Uterus (tissue), 2 donors: ENCODE measurements around the gene ADAMTS2.

Source experiments
- CTCF ChIP-seq, 4 experiments: fragments of 200-600 bp in 2 of 4; fragments of 450-650 bp in 2 of 4; sonication (generic) in 2 of 4; IDR thresholded peaks; one replicate each; pipeline ENCODE4 v1.5.1; 2016 to 2019; ENCODE audit warnings: antibody characterized with exemption in 4 of 4, mild to moderate bottlenecking in 2 of 4, moderate library complexity in 1 of 4
- POLR2A ChIP-seq, 2 donors: fragments of 450-650 bp; IDR thresholded peaks; one replicate each; pipeline ENCODE4 v1.6.1; 2016; ENCODE audit warnings: antibody characterized with exemption in 2 of 2, mild to moderate bottlenecking in 1 of 2, moderate library complexity in 1 of 2

DNA sequence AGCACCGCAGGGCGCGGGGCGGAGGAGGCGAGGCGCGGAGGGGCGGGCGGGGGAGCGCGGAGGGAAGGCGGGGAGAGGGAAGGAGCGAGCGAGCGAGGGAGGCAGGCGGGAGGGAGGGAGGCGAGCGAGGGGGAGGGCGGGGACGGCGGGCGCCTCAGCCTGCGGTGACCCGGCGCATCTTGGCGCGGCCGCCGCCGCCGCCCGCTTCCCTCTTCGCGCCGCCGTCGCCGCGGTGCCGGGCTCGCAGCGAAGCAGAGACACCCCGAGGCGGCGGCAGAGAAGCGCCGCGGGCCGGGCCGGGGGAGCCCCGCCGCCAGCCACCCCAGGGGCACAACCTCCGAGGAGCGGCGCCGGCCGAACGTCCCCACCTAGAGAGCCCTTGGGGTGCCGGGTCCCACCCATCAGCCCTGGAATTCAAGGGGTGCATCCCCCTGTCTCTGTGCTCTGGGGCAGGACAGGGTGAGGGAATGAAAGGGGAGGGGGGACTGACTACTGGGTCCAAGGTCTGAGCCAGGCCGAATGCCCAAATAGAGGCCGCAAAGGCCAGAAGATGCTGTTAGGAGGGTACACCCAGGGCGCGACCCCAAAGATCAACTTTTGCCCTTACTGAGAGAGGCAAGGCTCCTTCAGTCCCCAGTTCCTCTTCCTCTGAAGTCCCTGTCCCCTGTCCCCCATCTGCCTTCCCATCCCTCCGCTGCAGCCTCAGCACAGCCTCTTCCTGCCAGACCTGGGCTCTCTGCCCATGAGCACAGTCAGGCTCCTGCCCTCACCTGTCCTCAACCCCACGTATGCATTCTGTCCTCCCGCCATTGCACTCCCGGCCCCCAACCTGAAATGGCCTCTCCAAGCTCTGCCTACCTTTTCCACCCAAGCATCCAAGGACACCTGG, at the start of gene ADAMTS2:
- TF ChIP-seq CTCF (IDR thresholded peaks at IDR 0.05) (peak in 1 of 4 experiments; percentile 4), POLR2A (IDR thresholded peaks at IDR 0.05) (no peak)
